Measurements from ENCODE around the gene PPM1H. TPM values are rescaled to one million over a fixed set of nuclear protein-coding genes. Genes with fewer than 3 reads are reported as not detected.
"Not testable (repeated sequence)": the region's sequence is repeated elsewhere in the genome, so short reads cannot be mapped to it uniquely, and the experiment has no call there.

PPM1H gene
- total RNA-seq, 8 experiments from 2014 or later = 0.56 to 13.7 (median 7.0) TPM

GRCh38 chr12:62834406-62834805 lies 100.5 kb downstream of the PPM1H start:
- Histone ChIP-seq H3K27ac (peak overlapping the region in 1 of 2 donors; percentile 41), H3K4me1 (replicated peaks in 1 of 2) (peaks cover 11% of the 10 kb centered on the region in 2 donors), H3K4me3 (no peak overlapping the region)
- WGBS, 10 experiments = 73 to 96% (median 90%) methylated on average over 2 to 4 of the region's 4 CpGs; no CpG with 5 or more reads in 6 of the 10 experiments
- in situ Hi-C loops (cut with MboI; ENCODE audit: low pct_unique_long_range_greater_than_20kb in 2 of 9, low sequenced_read_pairs in 9 of 9, unreplicated experiment in 9 of 9) = no loop called here
- peak in 4 of 8 experiments; percentile 24 to 82 (median 62) for ATAC-seq (replicated peaks in 6 of 8)

- Histone ChIP-seq H3K4me3 (no peak overlapping the region), H3K4me1 (replicated peaks in 1 of 2) (peaks cover 11% of the 10 kb centered on the region in 2 donors), H3K27ac (no peak overlapping the region)
- no peak for ATAC-seq (replicated peaks in 6 of 8)
- in situ Hi-C loops (cut with MboI; ENCODE audit: low pct_unique_long_range_greater_than_20kb in 2 of 9, low sequenced_read_pairs in 9 of 9, unreplicated experiment in 9 of 9) = no loop called here
- 81 to 100% (median 96%) methylated on average over 1 to 6 of the region's 6 CpGs for WGBS, 10 experiments
Measured at GRCh38 chr12:62833634-62834033, 101.3 kb downstream of the PPM1H start.

- WGBS, 10 experiments = 57 to 100% (median 71%) methylated on average over 1 to 3 of the region's 3 CpGs; no CpG with 5 or more reads in 3 of the 10 experiments
- Histone ChIP-seq H3K27ac (no peak overlapping the region), H3K4me1 (replicated peaks in 1 of 2) (peaks cover 11% of the 10 kb centered on the region in 2 donors), H3K4me3 (no peak overlapping the region)
- no peak for ATAC-seq (replicated peaks in 6 of 8)
- in situ Hi-C loops (cut with MboI; ENCODE audit: low pct_unique_long_range_greater_than_20kb in 2 of 9, low sequenced_read_pairs in 9 of 9, unreplicated experiment in 9 of 9) = no loop called here
Measured at GRCh38 chr12:62832558-62832957, 102.4 kb downstream of the PPM1H start.

- Histone ChIP-seq H3K4me3 (no peak overlapping the region), H3K4me1 (replicated peaks in 1 of 2) (peaks cover 11% of the 10 kb centered on the region in 2 donors), H3K27ac (no peak overlapping the region)
- in situ Hi-C loops (cut with MboI; ENCODE audit: low pct_unique_long_range_greater_than_20kb in 2 of 9, low sequenced_read_pairs in 9 of 9, unreplicated experiment in 9 of 9) = no loop called here
- ATAC-seq (replicated peaks in 6 of 8) = no peak
- WGBS, 10 experiments = 80 to 100% (median 94%) methylated on average over 1 to 6 of the region's 7 CpGs; no CpG with 5 or more reads in 3 of the 10 experiments
Measured at GRCh38 chr12:62832027-62832426, 102.9 kb downstream of the PPM1H start.

- ATAC-seq (replicated peaks in 6 of 8) = no peak
- in situ Hi-C loops (cut with MboI; ENCODE audit: low pct_unique_long_range_greater_than_20kb in 2 of 9, low sequenced_read_pairs in 9 of 9, unreplicated experiment in 9 of 9) = no loop called here
Measured at GRCh38 chr12:62827855-62828254, 107.1 kb downstream of the PPM1H start.

GRCh38 chr12:62827042-62827441 lies 107.9 kb downstream of the PPM1H start:
- in situ Hi-C loops (cut with MboI; ENCODE audit: low pct_unique_long_range_greater_than_20kb in 2 of 9, low sequenced_read_pairs in 9 of 9, unreplicated experiment in 9 of 9) = no loop called here
- ATAC-seq (replicated peaks in 6 of 8) = no peak
- no peak overlapping the region for H3K27ac ChIP-seq
- 25 to 100% (median 93%) methylated on average over 1 to 2 of the region's 2 CpGs; no CpG with 5 or more reads in 2 of the 10 experiments for WGBS, 10 experiments
- H3K4me1 ChIP-seq (replicated peaks in 1 of 2) = no peaks in the 10 kb centered on the region
- H3K4me3 ChIP-seq = no peak overlapping the region

More at GRCh38 chr12:62827855-62828254, 107.1 kb downstream of the PPM1H start:
- 0 to 100% (median 58%) methylated on average over 1 to 2 of the region's 2 CpGs; no CpG with 5 or more reads in 2 of the 10 experiments for WGBS, 10 experiments
- Histone ChIP-seq H3K27ac (no peak overlapping the region), H3K4me3 (no peak overlapping the region), H3K4me1 (replicated peaks in 1 of 2) (peaks cover 0 to under 1% of the 10 kb centered on the region in 2 donors)

GRCh38 chr12:62817556-62818271 lies 117.2 kb downstream of the PPM1H start:
- in situ Hi-C loops (cut with MboI; ENCODE audit: low pct_unique_long_range_greater_than_20kb in 2 of 9, low sequenced_read_pairs in 9 of 9, unreplicated experiment in 9 of 9) = loop anchor here in 7 of 9 experiments (10.0 to 25.0 kb wide), 3 partner anchors 245 to 380 kb away; no protein-coding TSS in a partner anchor
- no peak overlapping the region for H3K4me3 ChIP-seq

GRCh38 chr12:62814243-62814642 lies 120.7 kb downstream of the PPM1H start:
- 20 to 100% (median 94%) methylated on average over 1 to 3 of the region's 3 CpGs; no CpG with 5 or more reads in 4 of the 10 experiments for WGBS, 10 experiments
- H3K27ac ChIP-seq = no peak overlapping the region
- in situ Hi-C loops (cut with MboI; ENCODE audit: low pct_unique_long_range_greater_than_20kb in 2 of 9, low sequenced_read_pairs in 9 of 9, unreplicated experiment in 9 of 9) = loop anchor here in 7 of 9 experiments (10.0 to 25.0 kb wide), 3 partner anchors 248 to 377 kb away; no protein-coding TSS in a partner anchor
- H3K4me3 ChIP-seq = no peak overlapping the region
- ATAC-seq (replicated peaks in 6 of 8) = no peak
- H3K4me1 ChIP-seq (replicated peaks in 1 of 2) = no peaks in the 10 kb centered on the region

More at GRCh38 chr12:62817556-62818271, 117.2 kb downstream of the PPM1H start:
- H3K27ac ChIP-seq = no peak overlapping the region
- WGBS, 10 experiments = 23 to 100% (median 86%) methylated on average over 1 to 9 of the region's 9 CpGs
- no peaks in the 10 kb centered on the region for H3K4me1 ChIP-seq (replicated peaks in 1 of 2)
- ATAC-seq (replicated peaks in 6 of 8) = no peak

GRCh38 chr12:62813031-62813829 lies 121.7 kb downstream of the PPM1H start:
- Histone ChIP-seq H3K4me3 (no peak overlapping the region), H3K27ac (no peak overlapping the region), H3K4me1 (replicated peaks in 1 of 2) (no peaks in the 10 kb centered on the region)
- WGBS, 10 experiments = 0 to 53% (median 21%) methylated on average over 1 to 16 of the region's 18 CpGs
- in situ Hi-C loops (cut with MboI; ENCODE audit: low pct_unique_long_range_greater_than_20kb in 2 of 9, low sequenced_read_pairs in 9 of 9, unreplicated experiment in 9 of 9) = loop anchor here in 7 of 9 experiments (10.0 to 25.0 kb wide), 3 partner anchors 249 to 376 kb away; no protein-coding TSS in a partner anchor
- ATAC-seq (replicated peaks in 6 of 8) = peak; percentile 30 to 93 (median 72)

- not testable (repeated sequence) for ATAC-seq (replicated peaks in 6 of 8); H3K27ac ChIP-seq; H3K4me3 ChIP-seq; H3K4me1 ChIP-seq (replicated peaks in 1 of 2)
- in situ Hi-C loops (cut with MboI; ENCODE audit: low pct_unique_long_range_greater_than_20kb in 2 of 9, low sequenced_read_pairs in 9 of 9, unreplicated experiment in 9 of 9) = loop anchor here in 7 of 9 experiments (10.0 to 25.0 kb wide), 3 partner anchors 251 to 374 kb away; no protein-coding TSS in a partner anchor
- WGBS, 10 experiments = 80 to 100% (median 100%) methylated on average over 1 to 3 of the region's 4 CpGs; no CpG with 5 or more reads in 3 of the 10 experiments
Measured at GRCh38 chr12:62811481-62811880, 123.5 kb downstream of the PPM1H start.

- peaks cover 0 to 5% of the 10 kb centered on the region in 2 donors for H3K4me1 ChIP-seq (replicated peaks in 1 of 2)
- WGBS, 10 experiments = 17 to 100% (median 100%) methylated on average over 1 to 3 of the region's 4 CpGs; no CpG with 5 or more reads in 1 of the 10 experiments
- in situ Hi-C loops (cut with MboI; ENCODE audit: low pct_unique_long_range_greater_than_20kb in 2 of 9, low sequenced_read_pairs in 9 of 9, unreplicated experiment in 9 of 9) = loop anchor here in 7 of 9 experiments (10.0 to 25.0 kb wide), 3 partner anchors 224 to 371 kb away; no protein-coding TSS in a partner anchor
- no peak for ATAC-seq (replicated peaks in 6 of 8)
- no peak overlapping the region for H3K27ac ChIP-seq
- no peak overlapping the region for H3K4me3 ChIP-seq
Measured at GRCh38 chr12:62808166-62808879, 126.6 kb downstream of the PPM1H start.

GRCh38 chr12:62806893-62807292 lies 128.1 kb downstream of the PPM1H start:
- Histone ChIP-seq H3K4me1 (replicated peaks in 1 of 2) (peaks cover 0 to 5% of the 10 kb centered on the region in 2 donors), H3K4me3 (no peak overlapping the region), H3K27ac (no peak overlapping the region)
- WGBS, 10 experiments = 0 to 100% (median 63%) methylated on average over 1 to 2 of the region's 2 CpGs; no CpG with 5 or more reads in 5 of the 10 experiments
- in situ Hi-C loops (cut with MboI; ENCODE audit: low pct_unique_long_range_greater_than_20kb in 2 of 9, low sequenced_read_pairs in 9 of 9, unreplicated experiment in 9 of 9) = loop anchor here in 7 of 9 experiments (10.0 to 25.0 kb wide), 3 partner anchors 222 to 370 kb away; no protein-coding TSS in a partner anchor
- no peak for ATAC-seq (replicated peaks in 6 of 8)

Data from motor neuron (in vitro differentiated cells).